T-helper 2 cell treated with Interferon-gamma antibody and Interleukin-4, amounts not matched to agents 100 ng/mL and 5 ng/mL, for 36 hours (primary cell): ENCODE results near the gene NBPF6. TPM values are rescaled to one million over a fixed set of nuclear protein-coding genes. Genes with fewer than 3 reads are reported as not detected.
"Not testable (repeated sequence)": the region's sequence is repeated elsewhere in the genome, so short reads cannot be mapped to it uniquely, and the experiment has no call there.

Source experiments
- intact Hi-C: fragments of 100-400 bp; cut with micrococcal nuclease; formaldehyde crosslinking; loops from one replicate; pipeline ENCODE4 v1.15.1; 2023
- total RNA-seq: library from RNA; stranded (reverse); gene quantifications from 2 replicates; pipeline ENCODE4 v1.2.3, GENCODE V29; 2022

Gene NBPF6
- total RNA-seq, result 0.98 TPM in 1 of 2 replicates, not detected in the other

- intact Hi-C loops, result not testable (repeated sequence)
These were observed at the start of gene NBPF6 for GRCh38 chr1:108450043-108450442. Gene NBPF6 (plus strand): TSS chr1:108450343. CDS start chr1:108450602, 259 bp downstream.

GRCh38 chr1:108411098-108411833, 38.9 kb upstream of the NBPF6 start:
- intact Hi-C loops, result not testable (repeated sequence)

- intact Hi-C loops, result not testable (repeated sequence)
These were observed 30.0 kb upstream of the NBPF6 start for GRCh38 chr1:108420129-108420528.

GRCh38 chr1:108421061-108421916, 28.9 kb upstream of the NBPF6 start:
- intact Hi-C loops, result not testable (repeated sequence)

- intact Hi-C loops, result not testable (repeated sequence)
These were observed 23.3 kb upstream of the NBPF6 start for GRCh38 chr1:108426877-108427276.

- intact Hi-C loops, result not testable (repeated sequence)
These were observed 18.1 kb upstream of the NBPF6 start for GRCh38 chr1:108432002-108432401.

- intact Hi-C loops, result not testable (repeated sequence)
These were observed 16.7 kb upstream of the NBPF6 start for GRCh38 chr1:108433404-108433803.

GRCh38 chr1:108438536-108438935, 11.6 kb upstream of the NBPF6 start:
- intact Hi-C loops, result not testable (repeated sequence)

GRCh38 chr1:108454521-108454920, 4.4 kb downstream of the NBPF6 start:
- intact Hi-C loops, result not testable (repeated sequence)

- intact Hi-C loops, result not testable (repeated sequence)
These were observed 8.5 kb downstream of the NBPF6 start for GRCh38 chr1:108458661-108459060.

GRCh38 chr1:108461758-108462157, 11.6 kb downstream of the NBPF6 start:
- intact Hi-C loops, result not testable (repeated sequence)

GRCh38 chr1:108463962-108464361, 13.8 kb downstream of the NBPF6 start:
- intact Hi-C loops, result not testable (repeated sequence)

GRCh38 chr1:108466166-108466565, 16.0 kb downstream of the NBPF6 start:
- intact Hi-C loops, result not testable (repeated sequence)

GRCh38 chr1:108467155-108467554, 17.0 kb downstream of the NBPF6 start:
- intact Hi-C loops, result not testable (repeated sequence)

- intact Hi-C loops, result not testable (repeated sequence)
These were observed 20.6 kb downstream of the NBPF6 start for GRCh38 chr1:108470750-108471149.

GRCh38 chr1:108474516-108474915, 24.4 kb downstream of the NBPF6 start:
- intact Hi-C loops, result not testable (repeated sequence)

GRCh38 chr1:108478429-108479015, 28.4 kb downstream of the NBPF6 start:
- intact Hi-C loops, result no loop called here

GRCh38 chr1:108482708-108483107, 32.6 kb downstream of the NBPF6 start:
- intact Hi-C loops, result no loop called here

GRCh38 chr1:108485990-108486389, 35.8 kb downstream of the NBPF6 start:
- intact Hi-C loops, result not testable (repeated sequence)

- intact Hi-C loops, result not testable (repeated sequence)
These were observed 36.6 kb downstream of the NBPF6 start for GRCh38 chr1:108486707-108487106.

- intact Hi-C loops, result not testable (repeated sequence)
These were observed 44.9 kb downstream of the NBPF6 start for GRCh38 chr1:108495008-108495407.

GRCh38 chr1:108496856-108497255, 46.7 kb downstream of the NBPF6 start:
- intact Hi-C loops, result not testable (repeated sequence)
